GM12865 (cell line): ENCODE data around the gene CDKAL1.
"Not testable (repeated sequence)": the region's sequence is repeated elsewhere in the genome, so short reads cannot be mapped to it uniquely, and the experiment has no call there.

Experiments
- DNase-seq: peaks from one replicate; pipeline ENCODE4 v3.0.0; 2010; ENCODE audit warnings: low read depth
- H3K4me3 ChIP-seq: 2 replicates; pipeline ENCODE4 v1.5.1; 2011; ENCODE audit warnings: mild to moderate bottlenecking, low read depth, low read length, control low read depth
- TF ChIP-seq, protein P1 (sequence below): IDR thresholded peaks from 2 replicates; pipeline ENCODE4 v1.5.1; 2011; ENCODE audit warnings: low read length, control low read depth, low read depth, inconsistent platforms; ENCODE audit not compliant: insufficient read depth; ENCODE audit errors: missing control alignments

Gene CDKAL1

DNA sequence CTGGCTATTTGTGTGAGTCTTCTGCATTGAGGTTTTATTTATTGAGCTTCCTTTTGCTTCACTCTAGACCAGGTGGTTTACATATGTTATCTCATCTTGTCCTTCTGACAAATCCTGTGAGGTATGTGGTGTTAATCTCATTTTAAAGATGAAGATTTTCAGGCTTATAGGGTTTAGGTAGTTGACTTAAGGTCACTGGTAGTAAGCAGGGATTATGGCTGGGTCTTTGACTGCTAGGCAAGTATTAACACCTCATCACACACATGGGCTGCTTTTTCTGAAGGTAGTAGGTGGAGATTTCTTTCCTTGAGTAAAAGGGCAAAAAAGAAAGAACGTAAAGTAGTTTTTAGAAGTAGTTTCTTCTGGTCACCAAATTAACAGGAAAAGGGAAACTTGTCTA lies 72.6 kb downstream of the CDKAL1 start:
- TF ChIP-seq, protein P1, sequence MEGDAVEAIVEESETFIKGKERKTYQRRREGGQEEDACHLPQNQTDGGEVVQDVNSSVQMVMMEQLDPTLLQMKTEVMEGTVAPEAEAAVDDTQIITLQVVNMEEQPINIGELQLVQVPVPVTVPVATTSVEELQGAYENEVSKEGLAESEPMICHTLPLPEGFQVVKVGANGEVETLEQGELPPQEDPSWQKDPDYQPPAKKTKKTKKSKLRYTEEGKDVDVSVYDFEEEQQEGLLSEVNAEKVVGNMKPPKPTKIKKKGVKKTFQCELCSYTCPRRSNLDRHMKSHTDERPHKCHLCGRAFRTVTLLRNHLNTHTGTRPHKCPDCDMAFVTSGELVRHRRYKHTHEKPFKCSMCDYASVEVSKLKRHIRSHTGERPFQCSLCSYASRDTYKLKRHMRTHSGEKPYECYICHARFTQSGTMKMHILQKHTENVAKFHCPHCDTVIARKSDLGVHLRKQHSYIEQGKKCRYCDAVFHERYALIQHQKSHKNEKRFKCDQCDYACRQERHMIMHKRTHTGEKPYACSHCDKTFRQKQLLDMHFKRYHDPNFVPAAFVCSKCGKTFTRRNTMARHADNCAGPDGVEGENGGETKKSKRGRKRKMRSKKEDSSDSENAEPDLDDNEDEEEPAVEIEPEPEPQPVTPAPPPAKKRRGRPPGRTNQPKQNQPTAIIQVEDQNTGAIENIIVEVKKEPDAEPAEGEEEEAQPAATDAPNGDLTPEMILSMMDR = no peak
- no peak for DNase-seq
- H3K4me3 ChIP-seq = no peak overlapping the region

- no peak for DNase-seq
- no peak overlapping the region for H3K4me3 ChIP-seq
- TF ChIP-seq, protein P1 = no peak
Measured at GRCh38 chr6:20608356-20608755, 74.1 kb downstream of the CDKAL1 start.

DNA sequence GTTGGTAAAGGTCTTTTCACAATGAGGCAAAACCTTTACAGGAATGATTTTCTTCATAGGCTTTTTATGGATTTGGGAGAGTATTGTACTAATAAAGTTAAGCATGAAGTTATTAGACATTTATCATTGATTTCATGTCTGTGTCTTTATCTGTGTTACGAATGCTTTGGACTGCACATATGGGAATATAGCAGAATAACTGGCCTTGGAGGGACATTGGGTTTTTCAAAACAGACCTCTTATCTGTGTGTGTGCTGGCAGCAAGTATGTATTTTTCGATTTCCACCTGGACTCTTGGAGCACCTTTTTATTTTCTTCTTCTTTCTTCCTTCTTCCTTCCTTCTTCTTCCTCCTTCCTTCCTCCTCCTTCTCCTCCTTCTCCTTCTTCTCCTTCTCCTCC lies 74.6 kb downstream of the CDKAL1 start:
- no peak overlapping the region for H3K4me3 ChIP-seq
- TF ChIP-seq, protein P1 = no peak
- DNase-seq = no peak

DNA sequence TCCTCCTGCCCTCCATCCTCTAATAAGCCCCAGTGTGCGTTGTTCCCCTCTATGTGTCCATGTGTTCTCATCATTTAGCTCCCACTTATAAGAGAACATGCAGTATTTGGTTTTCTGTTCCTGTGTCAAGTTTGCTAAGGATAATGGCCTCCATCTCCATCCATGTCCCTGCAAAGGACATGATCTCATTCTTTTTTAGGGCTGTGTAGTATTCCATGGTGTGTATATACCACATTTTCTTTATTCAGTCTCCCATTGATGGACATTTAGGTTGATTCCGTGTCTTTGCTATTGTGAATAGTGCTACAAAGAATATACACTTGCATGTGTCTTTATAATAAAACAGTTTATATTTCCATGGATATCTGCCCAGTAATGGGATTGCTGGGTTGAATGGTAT lies 75.7 kb downstream of the CDKAL1 start:
- DNase-seq, H3K4me3 ChIP-seq: not testable (repeated sequence)

GRCh38 chr6:20610636-20611370 lies 76.5 kb downstream of the CDKAL1 start:
- DNase-seq = no peak
- TF ChIP-seq, protein P1 = no peak

DNA sequence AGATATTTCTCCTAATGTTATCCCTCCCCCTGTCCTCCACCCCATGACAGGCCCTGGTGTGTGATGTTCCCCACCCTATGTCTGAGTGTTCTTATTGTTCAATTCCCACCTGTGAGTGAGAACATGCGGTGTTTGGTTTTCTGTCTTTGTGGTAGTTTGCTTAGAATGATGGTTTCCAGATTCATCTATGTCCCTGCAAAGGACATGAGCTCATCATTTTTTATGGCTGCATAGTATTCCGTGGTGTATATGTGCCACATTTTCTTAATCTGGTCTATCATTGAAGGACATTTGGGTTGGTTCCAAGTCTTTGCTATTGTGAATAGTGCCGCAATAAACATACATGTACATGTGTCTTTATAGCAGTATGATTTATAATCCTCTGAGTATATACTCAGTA lies 83.3 kb downstream of the CDKAL1 start:
- not testable (repeated sequence) for DNase-seq

More at GRCh38 chr6:20610636-20611370, 76.5 kb downstream of the CDKAL1 start:
- H3K4me3 ChIP-seq = no peak overlapping the region

DNA sequence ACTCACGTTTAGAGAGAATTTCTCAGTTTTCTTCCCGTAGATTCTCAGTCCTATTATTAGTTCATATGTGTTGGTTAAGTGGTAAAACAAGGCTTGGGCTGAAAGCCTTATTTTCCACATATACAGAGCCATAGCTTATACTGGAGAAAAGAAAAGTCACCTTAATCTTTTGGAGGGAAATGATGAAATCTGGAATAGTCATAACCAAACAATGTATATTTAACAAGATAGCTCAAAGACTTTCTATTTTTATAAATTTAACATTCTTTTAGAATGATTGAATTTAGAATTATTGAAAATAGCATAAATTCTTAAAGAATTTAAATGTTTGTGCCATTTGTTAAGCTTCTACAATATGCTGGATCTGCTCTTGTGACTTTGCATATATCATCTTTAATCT lies 85.8 kb downstream of the CDKAL1 start:
- DNase-seq = no peak
- H3K4me3 ChIP-seq = no peak overlapping the region
- TF ChIP-seq, protein P1 = no peak

More for the DNA sequence above, 83.3 kb downstream of the CDKAL1 start:
- H3K4me3 ChIP-seq = not testable (repeated sequence)

- no peak for DNase-seq
- H3K4me3 ChIP-seq = no peak overlapping the region
- TF ChIP-seq, protein P1 = no peak
Measured at GRCh38 chr6:20623761-20624160, 89.5 kb downstream of the CDKAL1 start.
